ENCODE data around the gene LDLRAD2. TPM values are rescaled to one million over a fixed set of nuclear protein-coding genes. Genes with fewer than 3 reads are reported as not detected.
"Not testable (repeated sequence)": the region's sequence is repeated elsewhere in the genome, so short reads cannot be mapped to it uniquely, and the experiment has no call there.

The LDLRAD2 gene
- total RNA-seq, 1 experiment from 2014 or later = not detected

- H3K27ac ChIP-seq (ENCODE audit: low read depth, low read length); H3K4me2 ChIP-seq (ENCODE audit: low read length); H3K9me3 ChIP-seq (ENCODE audit: control insufficient read depth in 1 of 2, insufficient read depth in 1 of 2, low read depth in 1 of 2, low read length in 2 of 2); intact Hi-C loops (cut with micrococcal nuclease); BruUV-seq (replicated peaks); ATAC-seq; CTCF ChIA-PET; H4K20me1 ChIP-seq (ENCODE audit: insufficient read depth); H2AFZ ChIP-seq (ENCODE audit: low read depth, low read length, poor library complexity, severe bottlenecking); H3K9me2 ChIP-seq (ENCODE audit: insufficient read depth); POLR2A ChIA-PET; DNase-seq (ENCODE audit: low read depth, low spot score); H3K27me3 ChIP-seq (ENCODE audit: insufficient read depth, low read length); RAD21 ChIA-PET (ENCODE audit: low non-redundant PET in 1 of 2, low total read pairs in 2 of 2, uncharacterized antibody in 2 of 2, unreplicated experiment in 2 of 2); H3K4me3 ChIP-seq (replicated peaks in 1 of 2; ENCODE audit: low read depth in 1 of 2, low read length in 2 of 2); H3K36me3 ChIP-seq (ENCODE audit: control insufficient read depth in 1 of 2, insufficient read depth in 2 of 2, low read length in 2 of 2); H3K9ac ChIP-seq (ENCODE audit: low read length): not testable (repeated sequence)
- TF ChIP-seq CEBPB (IDR thresholded peaks at IDR 0.05; ENCODE audit: low read depth) = 0 out of 2 replicates have a peak, but pooled peaks have one; percentile 33
- peaks cover 22 to 24% of the 10 kb centered on the region in 2 experiments for H3K4me1 ChIP-seq (ENCODE audit: control insufficient read depth in 1 of 2, insufficient read depth in 2 of 2, low read length in 2 of 2)
- H3K79me2 ChIP-seq (ENCODE audit: insufficient read depth, low read length) = peaks cover 97% of the 10 kb centered on the region
Observed at GRCh38 chr1:21767106-21767505, 45.0 kb upstream of the LDLRAD2 start.

GRCh38 chr1:21770201-21770600, 41.9 kb upstream of the LDLRAD2 start:
- ChIA-PET POLR2A (no interaction called here), CTCF (no interaction called here), RAD21 (ENCODE audit: low non-redundant PET in 1 of 2, low total read pairs in 2 of 2, uncharacterized antibody in 2 of 2, unreplicated experiment in 2 of 2) (no interaction called here)
- Histone ChIP-seq H3K9me2 (ENCODE audit: insufficient read depth) (no peaks in the 10 kb centered on the region), H2AFZ (ENCODE audit: low read depth, low read length, poor library complexity, severe bottlenecking) (no peak overlapping the region), H3K79me2 (ENCODE audit: insufficient read depth, low read length) (peaks cover 97% of the 10 kb centered on the region), H3K4me3 (replicated peaks in 1 of 2; ENCODE audit: low read depth in 1 of 2, low read length in 2 of 2) (no peak overlapping the region), H3K4me2 (ENCODE audit: low read length) (no peak overlapping the region), H3K9ac (ENCODE audit: low read length) (no peak overlapping the region), H3K36me3 (ENCODE audit: control insufficient read depth in 1 of 2, insufficient read depth in 2 of 2, low read length in 2 of 2) (no peaks in the 10 kb centered on the region), H3K27ac (ENCODE audit: low read depth, low read length) (no peak overlapping the region), H3K9me3 (ENCODE audit: control insufficient read depth in 1 of 2, insufficient read depth in 1 of 2, low read depth in 1 of 2, low read length in 2 of 2) (no peaks in the 10 kb centered on the region), H4K20me1 (ENCODE audit: insufficient read depth) (0 out of 2 replicates have a peak, but pooled peaks cover 4% of the 10 kb centered on the region), H3K4me1 (ENCODE audit: control insufficient read depth in 1 of 2, insufficient read depth in 2 of 2, low read length in 2 of 2) (peaks cover 11 to 13% of the 10 kb centered on the region in 2 experiments), H3K27me3 (ENCODE audit: insufficient read depth, low read length) (no peaks in the 10 kb centered on the region)
- ATAC-seq (no peak), DNase-seq (ENCODE audit: low read depth, low spot score) (no peak)
- intact Hi-C loops (cut with micrococcal nuclease) = no loop called here
- TF ChIP-seq CBX3 (IDR thresholded peaks at IDR 0.05; ENCODE audit: low read depth) (no peak), MAX (IDR thresholded peaks at IDR 0.05) (no peak)
- no TSS peak for BruUV-seq (replicated peaks)

GRCh38 chr1:21770602-21771001, 41.5 kb upstream of the LDLRAD2 start:
- intact Hi-C loops (cut with micrococcal nuclease); H3K9me2 ChIP-seq (ENCODE audit: insufficient read depth); H3K4me2 ChIP-seq (ENCODE audit: low read length); H3K36me3 ChIP-seq (ENCODE audit: control insufficient read depth in 1 of 2, insufficient read depth in 2 of 2, low read length in 2 of 2); H3K27me3 ChIP-seq (ENCODE audit: insufficient read depth, low read length); DNase-seq (ENCODE audit: low read depth, low spot score); H3K4me3 ChIP-seq (replicated peaks in 1 of 2; ENCODE audit: low read depth in 1 of 2, low read length in 2 of 2); ATAC-seq; H2AFZ ChIP-seq (ENCODE audit: low read depth, low read length, poor library complexity, severe bottlenecking); H3K4me1 ChIP-seq (ENCODE audit: control insufficient read depth in 1 of 2, insufficient read depth in 2 of 2, low read length in 2 of 2); H3K27ac ChIP-seq (ENCODE audit: low read depth, low read length); POLR2A ChIA-PET; H4K20me1 ChIP-seq (ENCODE audit: insufficient read depth); BruUV-seq (replicated peaks); CTCF ChIA-PET; H3K9ac ChIP-seq (ENCODE audit: low read length); RAD21 ChIA-PET (ENCODE audit: low non-redundant PET in 1 of 2, low total read pairs in 2 of 2, uncharacterized antibody in 2 of 2, unreplicated experiment in 2 of 2); H3K9me3 ChIP-seq (ENCODE audit: control insufficient read depth in 1 of 2, insufficient read depth in 1 of 2, low read depth in 1 of 2, low read length in 2 of 2): not testable (repeated sequence)
- H3K79me2 ChIP-seq (ENCODE audit: insufficient read depth, low read length) = peaks cover 97% of the 10 kb centered on the region

- POLR2A ChIA-PET; H3K9ac ChIP-seq (ENCODE audit: low read length); H3K9me2 ChIP-seq (ENCODE audit: insufficient read depth); H3K4me3 ChIP-seq (replicated peaks in 1 of 2; ENCODE audit: low read depth in 1 of 2, low read length in 2 of 2); H3K27me3 ChIP-seq (ENCODE audit: insufficient read depth, low read length); H3K4me1 ChIP-seq (ENCODE audit: control insufficient read depth in 1 of 2, insufficient read depth in 2 of 2, low read length in 2 of 2); BruUV-seq (replicated peaks); H3K27ac ChIP-seq (ENCODE audit: low read depth, low read length); H3K36me3 ChIP-seq (ENCODE audit: control insufficient read depth in 1 of 2, insufficient read depth in 2 of 2, low read length in 2 of 2); H2AFZ ChIP-seq (ENCODE audit: low read depth, low read length, poor library complexity, severe bottlenecking); CTCF ChIA-PET; H3K4me2 ChIP-seq (ENCODE audit: low read length); H4K20me1 ChIP-seq (ENCODE audit: insufficient read depth); H3K9me3 ChIP-seq (ENCODE audit: control insufficient read depth in 1 of 2, insufficient read depth in 1 of 2, low read depth in 1 of 2, low read length in 2 of 2); ATAC-seq; DNase-seq (ENCODE audit: low read depth, low spot score); intact Hi-C loops (cut with micrococcal nuclease): not testable (repeated sequence)
- peaks cover 96% of the 10 kb centered on the region for H3K79me2 ChIP-seq (ENCODE audit: insufficient read depth, low read length)
- RAD21 ChIA-PET (ENCODE audit: low non-redundant PET in 1 of 2, low total read pairs in 2 of 2, uncharacterized antibody in 2 of 2, unreplicated experiment in 2 of 2) = interaction anchor here in 1 of 2 experiments (0.7 kb wide), 1 partner anchor 433 kb away, joined by 3 read pairs; no protein-coding TSS in a partner anchor
Observed at GRCh38 chr1:21771672-21772071, 40.4 kb upstream of the LDLRAD2 start.

Data from HCT116 (cell line).